Stimulated activated naive CD4-positive, alpha-beta T cell treated with Interleukin-2 at 50 U/mL for 16 hours (primary cell): ENCODE results near the gene APLP2.
"Not testable (repeated sequence)": the region's sequence is repeated elsewhere in the genome, so short reads cannot be mapped to it uniquely, and the experiment has no call there.

Experiments used
- DNase-seq: peaks from one replicate; lab custom pipeline; 2025; lab: John Stamatoyannopoulos, UW

Gene APLP2

DNA sequence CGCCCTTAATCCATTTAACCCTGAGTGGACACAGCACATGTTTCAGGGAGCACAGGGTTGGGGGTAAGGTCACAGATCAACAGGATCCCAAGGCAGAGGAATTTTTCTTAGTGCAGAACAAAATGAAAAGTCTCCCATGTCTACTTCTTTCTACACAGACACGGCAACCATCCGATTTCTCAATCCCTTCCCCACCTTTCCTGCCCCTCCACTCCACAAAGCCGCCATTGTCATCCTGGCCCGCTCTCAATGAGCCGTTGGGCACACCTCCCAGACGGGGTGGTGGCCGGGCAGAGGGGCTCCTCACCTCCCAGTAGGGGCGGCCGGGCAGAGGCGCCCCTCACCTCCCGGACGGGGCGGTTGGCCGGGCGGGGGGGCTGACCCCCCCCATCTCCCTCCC is 20.8 kb downstream of the APLP2 start:
- DNase-seq: not testable (repeated sequence)

DNA sequence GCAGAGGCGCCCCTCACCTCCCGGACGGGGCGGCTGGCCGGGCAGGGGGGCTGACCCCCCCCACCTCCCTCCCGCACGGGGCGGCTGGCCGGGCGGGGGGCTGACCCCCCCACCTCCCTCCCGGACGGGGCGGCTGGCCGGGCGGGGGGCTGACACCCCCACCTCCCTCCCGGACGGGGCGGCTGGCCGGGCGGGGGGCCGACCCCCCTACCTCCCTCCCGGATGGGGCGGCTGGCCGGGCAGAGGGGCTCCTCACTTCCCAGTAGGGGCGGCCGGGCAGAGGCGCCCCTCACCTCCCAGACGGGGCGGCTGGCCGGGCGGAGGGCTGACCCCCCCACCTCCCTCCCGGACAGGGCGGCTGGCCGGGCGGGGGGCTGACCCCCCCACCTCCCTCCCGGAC is 21.5 kb downstream of the APLP2 start:
- DNase-seq: not testable (repeated sequence)

DNA sequence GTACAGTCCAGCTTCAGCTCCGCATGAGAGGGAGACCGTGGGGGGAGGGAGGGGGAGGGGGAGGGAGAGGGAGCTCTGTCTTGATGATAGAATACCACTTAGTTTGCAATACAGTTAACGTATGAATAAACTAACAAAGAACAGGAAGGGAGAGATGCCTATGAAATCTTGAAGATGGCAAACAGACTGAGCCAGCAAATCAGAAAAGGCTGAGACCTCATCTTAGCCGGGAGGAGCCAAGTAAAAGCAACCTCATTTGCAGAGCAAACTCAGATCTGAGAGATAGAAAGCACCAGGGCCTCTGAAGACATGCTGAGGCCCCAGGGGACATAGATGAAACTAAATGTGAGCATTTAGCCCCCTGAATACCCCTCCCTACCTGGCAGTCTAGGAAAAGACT is 23.0 kb downstream of the APLP2 start:
- DNase-seq: no peak

DNA sequence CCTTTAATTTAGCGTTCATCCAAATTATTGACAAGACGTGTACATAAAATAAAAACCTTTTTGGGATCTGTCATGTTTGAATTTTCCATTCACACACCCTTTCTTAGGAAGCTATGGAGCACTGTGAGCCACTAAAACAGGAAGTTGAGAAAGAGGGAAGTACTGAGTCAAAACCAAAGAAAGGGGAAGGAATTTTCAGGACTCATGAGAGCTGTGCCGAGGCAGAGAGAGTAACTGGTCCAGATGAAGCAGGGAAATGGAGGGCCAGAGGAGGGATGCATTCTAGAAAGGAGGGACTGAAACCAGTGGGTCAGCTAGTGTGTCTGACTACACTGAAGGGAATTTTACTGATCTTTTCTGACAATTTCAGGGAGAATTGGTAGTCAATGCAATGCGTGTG is 24.9 kb downstream of the APLP2 start:
- DNase-seq: no peak

- no peak for DNase-seq
Observed at GRCh38 chr11:130095326-130095725, 25.6 kb downstream of the APLP2 start.

DNA sequence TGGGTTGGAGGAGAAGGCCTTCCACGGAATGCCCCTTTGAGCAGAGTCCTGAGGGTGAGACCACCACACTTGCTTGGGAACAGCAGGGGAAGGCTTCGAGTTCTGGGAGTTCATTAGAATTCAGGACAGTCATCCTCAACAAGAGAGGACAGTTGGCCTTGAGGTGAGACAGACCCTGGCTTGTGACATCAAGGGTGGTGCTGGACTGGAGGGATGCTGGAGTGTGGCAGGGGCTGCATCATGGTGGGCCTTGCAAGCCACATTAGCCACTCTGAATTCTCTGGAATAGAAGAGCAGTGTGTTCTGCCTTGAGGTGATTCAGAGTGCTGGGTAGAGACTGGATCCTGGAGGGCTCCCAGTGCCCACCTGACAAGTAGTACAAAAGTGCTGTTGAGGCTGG is 26.3 kb downstream of the APLP2 start:
- no peak for DNase-seq

- no peak for DNase-seq
Observed at GRCh38 chr11:130096823-130097222, 27.1 kb downstream of the APLP2 start.

DNA sequence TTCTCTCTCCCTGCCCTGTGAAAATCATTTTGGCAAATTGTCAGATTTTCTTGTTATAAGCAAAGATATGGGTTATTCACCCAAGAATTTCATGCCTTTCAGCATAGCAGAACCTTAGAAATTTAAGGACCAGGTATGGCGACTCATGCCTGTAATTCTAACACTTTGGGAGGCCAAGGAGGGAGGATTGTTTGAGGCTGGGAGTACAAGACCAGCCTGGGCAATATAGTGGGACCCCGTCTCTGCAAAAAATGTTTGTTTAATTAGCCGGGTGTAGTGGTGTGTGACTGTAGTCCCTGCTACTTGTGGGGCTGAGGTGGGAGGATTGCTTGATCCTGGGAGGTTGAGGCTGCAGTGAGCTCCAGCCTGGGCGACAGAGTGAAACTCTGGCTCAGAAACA is 27.6 kb downstream of the APLP2 start:
- DNase-seq: no peak

- no peak for DNase-seq
Observed at GRCh38 chr11:130099356-130099755, 29.7 kb downstream of the APLP2 start.

DNA sequence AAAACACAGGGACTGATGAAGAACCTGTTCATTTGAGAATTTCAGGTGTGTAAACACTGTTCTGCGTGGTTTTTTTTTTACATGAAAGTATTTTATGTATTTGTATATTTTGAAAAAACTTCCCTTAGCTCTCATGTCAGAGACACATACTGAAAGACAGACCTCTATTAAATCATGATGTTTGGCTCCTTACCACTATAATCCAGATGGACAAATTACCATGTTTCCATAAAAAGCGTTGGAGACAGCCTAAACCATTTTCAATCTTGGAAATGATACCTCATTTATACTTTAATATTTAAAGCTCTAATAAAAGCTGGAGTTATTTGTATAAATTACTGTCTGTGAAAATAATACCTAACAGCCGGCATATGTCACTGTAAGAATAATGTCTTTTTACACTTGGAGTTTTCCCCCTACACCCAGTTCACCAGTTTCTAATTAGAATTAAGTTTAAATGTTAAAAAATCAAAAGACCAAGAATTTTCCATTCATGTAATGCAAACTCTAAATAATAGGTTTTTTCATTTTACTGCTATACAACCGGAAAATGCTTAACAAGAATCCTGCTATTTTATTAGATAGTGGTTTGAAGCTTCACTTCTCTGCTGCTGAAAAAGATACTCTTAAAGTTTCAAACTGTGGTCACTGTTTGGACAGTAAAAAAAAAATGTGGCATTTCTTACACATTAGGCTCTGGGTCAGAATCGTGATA is 30.8 kb downstream of the APLP2 start:
- DNase-seq: no peak

GRCh38 chr11:130101661-130102060 is 32.0 kb downstream of the APLP2 start:
- DNase-seq: no peak

DNA sequence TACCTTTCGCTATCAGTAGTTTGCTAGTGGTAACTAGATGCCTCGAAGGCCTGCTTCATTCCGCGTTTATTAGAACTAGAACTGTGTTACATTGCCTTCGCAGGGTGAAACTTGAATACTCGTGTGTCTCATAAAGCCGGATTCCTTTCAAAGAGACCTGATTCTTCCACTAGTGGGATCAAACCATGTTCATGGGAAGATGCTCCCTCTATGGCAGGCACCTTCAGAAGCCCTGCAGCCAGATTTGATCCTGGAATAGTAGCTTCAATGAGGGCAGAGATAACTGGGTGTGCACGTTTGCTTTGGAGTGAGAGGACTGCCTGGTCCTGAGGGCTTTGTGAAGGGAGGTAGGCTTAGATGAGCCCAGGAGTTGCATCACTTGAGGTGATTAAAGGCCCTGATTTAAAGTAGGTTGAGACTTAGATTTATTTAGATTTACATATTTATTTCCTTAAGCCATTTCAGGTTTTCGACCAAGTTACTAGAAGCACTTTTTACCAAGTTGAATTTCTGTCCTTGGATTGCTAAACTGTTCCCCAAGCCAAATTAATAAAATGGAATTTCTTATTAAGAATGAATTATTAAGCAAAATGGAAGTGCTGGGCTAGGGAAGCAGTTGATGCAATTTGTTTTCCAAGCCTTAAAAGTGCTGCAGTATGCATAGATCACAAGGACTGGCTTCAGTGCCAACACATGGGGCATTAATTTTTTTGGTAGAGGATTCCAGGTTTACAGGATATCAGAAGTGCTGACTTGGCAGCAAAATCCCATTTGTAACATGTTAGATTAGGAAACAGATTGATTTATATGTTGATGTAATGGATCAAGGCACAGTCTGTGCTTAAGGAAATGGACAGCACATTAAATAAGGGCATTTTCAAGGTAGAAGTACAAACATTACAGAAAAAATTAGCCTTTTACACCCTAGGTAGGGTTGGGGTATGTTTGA is 32.9 kb downstream of the APLP2 start:
- no peak for DNase-seq

DNA sequence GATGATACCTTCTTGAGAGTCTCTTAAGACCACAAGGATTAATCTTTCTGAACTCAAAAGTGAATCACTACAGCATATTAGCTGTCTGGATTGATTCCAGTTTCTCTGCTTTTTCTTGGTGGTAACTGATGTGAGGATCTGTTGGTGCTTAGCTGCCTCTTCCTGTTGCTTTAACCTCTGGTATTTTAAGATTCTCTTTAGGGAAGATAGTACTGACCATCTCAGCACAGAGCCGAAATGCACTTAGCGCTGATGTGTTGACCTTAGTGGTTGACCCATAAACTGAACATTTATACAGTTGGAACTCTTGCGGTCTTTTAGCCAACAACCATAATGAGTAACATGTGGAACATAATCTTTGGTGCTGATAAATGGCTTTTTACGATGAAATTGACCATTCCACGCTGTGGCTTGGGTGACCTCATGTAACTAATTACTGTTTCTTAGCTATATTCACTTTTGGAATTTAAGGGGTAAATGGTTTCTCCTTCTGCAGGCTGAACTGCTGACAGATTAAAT is 33.7 kb downstream of the APLP2 start:
- no peak for DNase-seq

DNA sequence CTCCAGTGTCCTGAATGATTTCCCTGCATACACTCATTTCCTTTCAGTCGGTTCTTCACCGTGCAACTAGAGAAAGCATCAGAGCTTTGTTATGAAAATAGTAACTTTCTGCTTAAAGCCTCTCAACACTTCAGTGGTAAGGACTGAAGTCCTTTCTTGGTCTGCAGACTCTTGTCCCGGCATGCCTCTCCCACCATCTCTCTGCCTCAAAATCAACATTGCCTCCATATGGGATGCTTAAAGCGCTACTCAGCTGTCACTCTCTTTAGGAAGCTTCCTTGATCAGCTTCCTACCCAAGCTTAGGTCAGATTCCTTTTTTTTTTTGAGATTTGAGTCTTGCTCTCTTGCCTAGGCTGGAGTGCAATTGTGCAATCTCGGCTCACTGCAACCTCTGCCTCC is 36.7 kb downstream of the APLP2 start:
- no peak for DNase-seq

- not testable (repeated sequence) for DNase-seq
Observed at GRCh38 chr11:130108671-130109070, 39.0 kb downstream of the APLP2 start.

- DNase-seq: no peak
Observed at GRCh38 chr11:130109386-130109785, 39.7 kb downstream of the APLP2 start.

DNA sequence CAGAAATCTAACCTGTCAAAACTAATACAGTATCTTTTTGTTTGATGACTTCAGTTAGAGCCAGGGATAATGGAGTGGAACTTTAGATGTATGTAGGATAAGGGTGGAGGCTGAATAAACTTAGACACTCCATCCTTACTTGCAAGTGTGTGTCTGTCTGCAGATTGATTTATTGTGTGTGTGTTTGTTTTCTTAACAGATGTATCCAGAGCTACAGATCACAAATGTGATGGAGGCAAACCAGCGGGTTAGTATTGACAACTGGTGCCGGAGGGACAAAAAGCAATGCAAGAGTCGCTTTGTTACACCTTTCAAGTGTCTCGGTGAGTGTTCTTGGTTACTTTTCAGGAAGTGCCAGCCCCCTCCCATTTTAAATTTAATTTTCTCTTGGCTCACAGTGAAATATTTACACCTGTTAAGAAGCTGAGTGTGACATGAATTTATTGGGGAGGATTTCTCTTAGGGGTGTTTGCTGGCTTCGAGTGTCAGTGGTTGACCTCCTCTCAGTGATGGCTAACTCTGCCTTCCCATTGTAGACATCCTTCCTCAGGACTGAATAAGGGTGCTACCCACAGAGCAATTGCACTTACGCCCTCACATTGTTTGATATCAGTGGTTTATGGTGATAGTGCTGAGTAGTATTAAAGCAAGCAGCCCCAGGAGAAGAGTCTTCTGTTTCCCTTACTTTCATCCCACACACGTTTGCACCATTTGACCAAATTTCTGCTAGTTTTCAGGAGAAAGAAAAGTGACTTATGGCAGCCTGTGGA is 40.8 kb downstream of the APLP2 start:
- DNase-seq: no peak

- DNase-seq: no peak
Observed at GRCh38 chr11:130112071-130112830, 42.6 kb downstream of the APLP2 start.

- no peak for DNase-seq
Observed at GRCh38 chr11:130114281-130114680, 44.6 kb downstream of the APLP2 start.

DNA sequence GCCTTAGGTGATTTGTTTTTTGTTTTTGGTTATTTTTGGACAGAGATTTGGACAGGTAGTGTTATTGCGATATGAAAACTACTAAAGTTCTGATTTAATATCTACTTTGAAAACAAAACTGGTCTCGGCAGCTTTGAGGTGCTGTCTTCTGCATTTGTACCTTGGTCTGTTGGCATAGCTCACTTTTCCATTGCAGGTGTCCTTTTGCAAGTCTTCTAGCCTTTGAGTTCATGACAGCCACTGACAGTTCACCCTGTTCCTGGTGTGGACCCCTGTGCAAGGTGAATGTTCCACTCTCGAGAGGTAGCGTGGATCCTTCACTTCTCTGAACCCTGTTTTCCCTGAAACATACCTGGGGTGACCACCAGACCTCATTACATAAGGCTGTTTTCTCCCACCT is 45.0 kb downstream of the APLP2 start:
- DNase-seq: no peak

- no peak for DNase-seq
Observed at GRCh38 chr11:130115218-130115617, 45.5 kb downstream of the APLP2 start.

DNA sequence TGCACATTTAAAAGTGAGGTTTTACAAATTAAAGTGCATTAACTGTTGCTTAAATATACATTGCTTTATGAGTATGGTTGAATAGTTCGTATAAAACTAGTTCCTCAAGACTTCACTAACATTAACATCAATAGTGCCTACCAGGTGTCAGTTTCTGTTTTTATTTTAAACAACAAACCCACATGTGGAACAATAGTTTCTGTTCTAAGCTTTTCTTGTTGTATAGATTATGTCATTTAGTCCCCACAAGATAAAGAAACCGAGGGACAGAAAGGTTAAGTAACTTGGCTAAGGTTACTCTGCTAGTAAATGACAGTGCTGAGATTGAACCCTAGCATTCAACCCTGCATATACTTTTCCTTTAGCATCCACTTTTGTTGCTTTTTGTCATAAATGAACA is 48.5 kb downstream of the APLP2 start:
- DNase-seq: no peak
